PC-9 (cell line): ENCODE results near the gene BACE1-AS. TPM values are rescaled to one million over a fixed set of nuclear protein-coding genes. Genes with fewer than 3 reads are reported as not detected.

Source experiments
- BruUV-seq: library from RNA; stranded (reverse); fragments of 400-500 nt; replicated peaks from 2 replicates; lab custom pipeline; 2021; lab: Mats Ljungman, UMichigan
- CTCF ChIA-PET: fragments of 300-600 bp; sonication (Branson Sonifier 250); formaldehyde crosslinking; loops from one replicate; lab custom pipeline; 2022; ENCODE audit warnings: antibody characterized with exemption; lab: Charles Lee
- POLR2A ChIA-PET: fragments of 300-600 bp; sonication (Branson Sonifier 250); formaldehyde crosslinking; loops from one replicate; lab custom pipeline; 2022; ENCODE audit warnings: antibody characterized with exemption; ENCODE audit not compliant: unreplicated experiment; lab: Charles Lee
- DNase-seq, 2 experiments: peaks; one replicate each; pipeline versions ENCODE4 v3.0.0 to v3.0.0-alpha.2; 2015 to 2022; ENCODE audit warnings: mixed read lengths in 1 of 2
- H2AFZ ChIP-seq: fragments of 200-600 bp; sonication (generic); 2 replicates; pipeline ENCODE4 v1.8.1; 2017; ENCODE audit warnings: antibody characterized with exemption
- H3F3A ChIP-seq: fragments of 200-600 bp; sonication (generic); 2 replicates; pipeline ENCODE4 v1.8.1; 2017; ENCODE audit warnings: antibody characterized with exemption, mild to moderate bottlenecking, low read depth; ENCODE audit not compliant: insufficient read depth
- H3K27ac ChIP-seq: fragments of 200-600 bp; sonication (generic); 2 replicates; pipeline ENCODE4 v1.6.1; 2016; ENCODE audit warnings: mixed run types
- H3K27me3 ChIP-seq: fragments of 200-600 bp; sonication (generic); 2 replicates; pipeline ENCODE4 v1.6.1; 2016; ENCODE audit warnings: low read depth, mixed run types; ENCODE audit not compliant: insufficient read depth
- H3K36me3 ChIP-seq: fragments of 200-600 bp; sonication (generic); 2 replicates; pipeline ENCODE4 v1.6.1; 2016; ENCODE audit warnings: low read depth, mixed run types
- H3K4me1 ChIP-seq: fragments of 200-600 bp; sonication (generic); replicated peaks from 2 replicates; pipeline ENCODE4 v1.6.1; 2016; ENCODE audit warnings: mixed run types; ENCODE audit not compliant: insufficient read depth
- H3K4me2 ChIP-seq: fragments of 200-600 bp; sonication (generic); 2 replicates; pipeline ENCODE4 v1.6.1; 2017; ENCODE audit warnings: mixed run types
- H3K4me3 ChIP-seq: fragments of 200-600 bp; sonication (generic); 2 replicates; pipeline ENCODE4 v1.6.1; 2016; ENCODE audit warnings: mixed run types
- H3K79me2 ChIP-seq: fragments of 200-600 bp; sonication (generic); 2 replicates; pipeline ENCODE4 v1.6.1; 2017; ENCODE audit warnings: low read depth, mixed run types
- H3K9me2 ChIP-seq: fragments of 200-600 bp; sonication (generic); 2 replicates; pipeline ENCODE4 v1.8.1; 2017; ENCODE audit warnings: mild to moderate bottlenecking; ENCODE audit not compliant: insufficient read depth
- H3K9me3 ChIP-seq: fragments of 200-600 bp; sonication (generic); 2 replicates; pipeline ENCODE4 v1.8.1; 2016; ENCODE audit warnings: low read depth; ENCODE audit not compliant: insufficient read depth
- H4K20me1 ChIP-seq: fragments of 200-600 bp; sonication (generic); 2 replicates; pipeline ENCODE4 v1.8.1; 2017; ENCODE audit not compliant: insufficient read depth
- CTCF ChIP-seq: fragments of 200-600 bp; sonication (generic); conservative IDR thresholded peaks from 2 replicates; pipeline ENCODE4 v1.6.1; 2017; ENCODE audit warnings: mixed run types, antibody characterized with exemption, mild to moderate bottlenecking, moderate library complexity
- EZH2 ChIP-seq: fragments of 200-600 bp; sonication (generic); IDR thresholded peaks from 2 replicates; pipeline ENCODE4 v1.8.0; 2017; ENCODE audit warnings: antibody characterized with exemption, low read depth
- intact Hi-C: fragments of 100-400 bp; cut with micrococcal nuclease; formaldehyde crosslinking; loops from one replicate; pipeline ENCODE4 v1.10.0; 2022; ENCODE audit not compliant: unreplicated experiment
- total RNA-seq: library from RNA; stranded (reverse); gene quantifications from 2 replicates; pipeline ENCODE4 v1.2.3, GENCODE V29; 2021

Gene BACE1-AS
- total RNA-seq, 1 experiment from 2014 or later: 8.8 TPM

- Histone ChIP-seq H3K36me3 (peaks cover 5% of the 10 kb centered on the region; the same call in 1 of the 2 replicates), H3K4me1 (no peaks in the 10 kb centered on the region), H3K9me2 (no peaks in the 10 kb centered on the region), H3K4me2 (no peak overlapping the region), H2AFZ (no peak overlapping the region), H3K4me3 (no peak overlapping the region), H3F3A (no peaks in the 10 kb centered on the region), H3K9me3 (no peaks in the 10 kb centered on the region), H3K27ac (no peak overlapping the region), H3K27me3 (no peaks in the 10 kb centered on the region), H3K79me2 (no peaks in the 10 kb centered on the region), H4K20me1 (no peaks in the 10 kb centered on the region)
- DNase-seq: no peak
- no TSS peak for BruUV-seq
- TF ChIP-seq CTCF: no peak
- TF ChIP-seq EZH2: no peak
- ChIA-PET POLR2A (no interaction called here), CTCF (no interaction called here)
- intact Hi-C loops: no loop called here
Observed at GRCh38 chr11:117278347-117278746, 12.8 kb upstream of the BACE1-AS start.

- Histone ChIP-seq H3K4me3 (no peak overlapping the region), H3K36me3 (peaks cover 13% of the 10 kb centered on the region; the same call in 1 of the 2 replicates), H3K9me2 (no peaks in the 10 kb centered on the region), H2AFZ (no peak overlapping the region), H3F3A (no peaks in the 10 kb centered on the region), H3K4me1 (no peaks in the 10 kb centered on the region), H3K27me3 (no peaks in the 10 kb centered on the region), H3K79me2 (no peaks in the 10 kb centered on the region), H3K9me3 (no peaks in the 10 kb centered on the region), H3K27ac (no peak overlapping the region), H4K20me1 (no peaks in the 10 kb centered on the region), H3K4me2 (no peak overlapping the region)
- ChIA-PET POLR2A (no interaction called here), CTCF (no interaction called here)
- no peak for DNase-seq
- no peak for TF ChIP-seq CTCF
- TF ChIP-seq EZH2: no peak
- intact Hi-C loops: no loop called here
- no TSS peak for BruUV-seq
Observed at GRCh38 chr11:117279711-117280376, 11.3 kb upstream of the BACE1-AS start.

GRCh38 chr11:117281159-117281558, 10.0 kb upstream of the BACE1-AS start:
- Histone ChIP-seq H2AFZ (no peak overlapping the region), H3K4me1 (no peaks in the 10 kb centered on the region), H3K27ac (no peak overlapping the region), H3K27me3 (no peaks in the 10 kb centered on the region), H4K20me1 (no peaks in the 10 kb centered on the region), H3K4me2 (no peak overlapping the region), H3K4me3 (no peak overlapping the region), H3K79me2 (no peaks in the 10 kb centered on the region), H3K9me2 (no peaks in the 10 kb centered on the region), H3F3A (no peaks in the 10 kb centered on the region), H3K9me3 (no peaks in the 10 kb centered on the region), H3K36me3 (peaks cover 18% of the 10 kb centered on the region; the same call in 1 of the 2 replicates)
- ChIA-PET CTCF (no interaction called here), POLR2A (interaction anchor here (0.6 kb wide), 1 partner anchor 98 kb away, joined by 4 read pairs; no protein-coding TSS in a partner anchor)
- no peak for TF ChIP-seq EZH2
- TF ChIP-seq CTCF: no peak
- no TSS peak for BruUV-seq
- DNase-seq: no peak
- intact Hi-C loops: no loop called here
